Measurements from ENCODE around the gene GYPC.

Gene GYPC

GRCh38 chr2:126650994-126651393 lies 5.0 kb upstream of the GYPC start:
- no peak overlapping the region for H3K4me3 ChIP-seq (ENCODE audit: low read depth, low read length)
- no peak for TF ChIP-seq CTCF (IDR thresholded peaks at IDR 0.05; ENCODE audit: low read depth, low read length)

DNA sequence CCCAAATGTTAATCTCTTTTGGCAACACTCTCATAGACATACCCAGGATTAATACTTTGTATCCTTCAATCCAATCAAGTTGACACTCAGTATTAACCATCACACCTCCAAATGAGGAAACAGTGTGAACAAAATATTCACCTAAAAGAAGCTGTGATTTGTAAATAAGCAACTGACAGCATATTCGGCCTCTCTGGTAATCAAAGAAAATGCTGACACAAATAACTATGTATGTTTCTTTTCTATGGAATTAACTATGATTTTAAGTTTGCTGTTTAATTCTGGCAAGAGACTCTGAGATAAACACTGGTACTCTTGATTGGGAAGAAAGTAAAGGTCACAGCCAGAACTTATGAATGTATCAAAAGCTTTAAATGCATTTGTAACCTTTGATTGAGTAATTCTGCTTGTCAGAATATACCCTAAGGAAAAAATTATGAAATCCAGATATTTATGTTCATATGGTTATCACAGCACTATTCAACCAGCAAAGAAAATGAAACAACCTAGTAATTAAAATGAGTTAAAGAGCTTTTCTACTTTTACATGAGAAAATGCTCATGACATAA lies 3.6 kb upstream of the GYPC start:
- TF ChIP-seq CTCF (IDR thresholded peaks at IDR 0.05; ENCODE audit: low read depth, low read length): no peak
- H3K4me3 ChIP-seq (ENCODE audit: low read depth, low read length): no peak overlapping the region

- no peak for TF ChIP-seq CTCF (IDR thresholded peaks at IDR 0.05; ENCODE audit: low read depth, low read length)
- H3K4me3 ChIP-seq (ENCODE audit: low read depth, low read length): no peak overlapping the region
Observed at GRCh38 chr2:126653109-126653508, 2.8 kb upstream of the GYPC start.

DNA sequence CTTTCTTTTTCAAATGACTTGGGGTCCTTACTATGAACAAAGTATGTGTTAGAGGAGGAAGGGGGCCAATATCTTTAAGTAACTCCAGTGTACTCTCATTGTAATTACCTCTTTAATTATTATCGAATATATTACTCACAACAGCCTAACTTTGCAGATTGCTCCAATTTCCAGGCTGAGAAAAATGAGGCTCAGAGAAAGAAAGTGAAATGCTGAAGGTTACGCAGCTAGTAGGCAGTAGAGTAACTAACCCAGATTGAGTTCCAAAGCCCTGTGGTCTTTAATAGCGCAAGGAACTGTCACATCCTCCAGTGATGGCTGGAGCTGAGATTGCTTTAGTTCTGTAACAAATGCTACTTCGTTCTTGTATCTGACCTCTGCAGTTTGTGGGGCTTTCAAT lies 2.2 kb upstream of the GYPC start:
- no peak overlapping the region for H3K4me3 ChIP-seq (ENCODE audit: low read depth, low read length)
- no peak for TF ChIP-seq CTCF (IDR thresholded peaks at IDR 0.05; ENCODE audit: low read depth, low read length)

GRCh38 chr2:126655051-126655450 lies 907 bp upstream of the GYPC start:
- H3K4me3 ChIP-seq (ENCODE audit: low read depth, low read length): peak overlapping the region; percentile 83
- TF ChIP-seq CTCF (IDR thresholded peaks at IDR 0.05; ENCODE audit: low read depth, low read length): no peak

DNA sequence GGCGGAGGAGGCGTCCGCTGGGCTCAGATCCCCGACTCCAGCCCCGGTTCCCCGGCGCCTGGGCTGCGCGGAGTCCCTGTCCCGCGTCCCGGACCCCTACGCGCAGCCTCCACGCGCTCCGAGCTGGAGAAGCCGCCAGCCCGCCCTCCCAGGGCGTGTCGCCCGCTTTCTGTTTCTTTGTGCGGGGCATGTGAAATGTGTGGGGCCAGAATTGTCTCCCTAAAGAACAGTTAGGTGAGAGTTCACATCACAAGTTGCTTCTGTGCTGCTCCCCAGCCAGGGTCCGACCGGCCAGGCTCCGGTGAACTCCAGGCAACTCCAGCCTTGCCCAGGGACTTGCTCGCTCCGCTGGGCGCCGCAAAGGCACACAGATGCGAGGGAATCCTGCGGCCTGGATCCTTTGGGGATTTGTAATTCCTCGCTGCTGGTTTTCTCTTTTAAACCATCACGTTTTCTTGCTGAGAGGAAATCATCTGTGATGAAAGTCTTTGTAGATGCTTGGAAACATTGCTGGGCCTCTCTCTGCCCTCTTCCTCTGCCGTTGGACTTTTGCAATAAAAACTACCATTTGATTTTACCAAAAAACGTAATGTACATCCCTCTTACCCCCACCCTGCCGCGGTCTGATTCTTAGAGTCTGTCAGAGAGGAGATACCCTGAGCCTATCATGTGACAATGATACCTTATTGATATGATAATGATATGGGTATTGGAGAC lies 631 bp downstream of the GYPC start:
- no peak for TF ChIP-seq CTCF (IDR thresholded peaks at IDR 0.05; ENCODE audit: low read depth, low read length)
- H3K4me3 ChIP-seq (ENCODE audit: low read depth, low read length): peak overlapping the region; percentile 83

GRCh38 chr2:126657148-126657635 lies 1.2 kb downstream of the GYPC start:
- H3K4me3 ChIP-seq (ENCODE audit: low read depth, low read length): peak overlapping the region; percentile 83
- no peak for TF ChIP-seq CTCF (IDR thresholded peaks at IDR 0.05; ENCODE audit: low read depth, low read length)

Data from WI38 (cell line).